SU-DHL-6 (cell line): ENCODE data around the gene GABBR1.
A peak's percentile ranks its signal among the peaks of the same experiment; 100 is the strongest.

Experiments
- H2AFZ ChIP-seq: fragments of 200-600 bp; sonication (generic); 2 replicates; pipeline ENCODE4 v1.6.1; 2014; ENCODE audit warnings: low read depth, mild to moderate bottlenecking, moderate library complexity, mixed read lengths, antibody characterized with exemption, low read length; ENCODE audit not compliant: severe bottlenecking
- H3F3A ChIP-seq: fragments of 200-600 bp; shearing (Covaris generic); 2 replicates; pipeline ENCODE4 v1.6.0; 2016; ENCODE audit warnings: antibody characterized with exemption, mild to moderate bottlenecking; ENCODE audit not compliant: insufficient read depth
- H3K27ac ChIP-seq: fragments of 200-600 bp; sonication (generic); 2 replicates; pipeline ENCODE4 v1.5.1; 2016; ENCODE audit warnings: low read depth, mild to moderate bottlenecking, low read length, moderate library complexity, mixed read lengths
- H3K27me3 ChIP-seq: fragments of 200-600 bp; sonication (generic), shearing (Covaris generic); 2 replicates; pipeline ENCODE4 v1.6.0; 2014; ENCODE audit warnings: mild to moderate bottlenecking, low read length
- H3K36me3 ChIP-seq: fragments of 200-600 bp; sonication (generic); 2 replicates; pipeline ENCODE4 v1.6.1; 2014; ENCODE audit warnings: mild to moderate bottlenecking, low read length, mixed read lengths
- H3K4me2 ChIP-seq: fragments of 300-600, 200-600 bp; shearing (Covaris generic), sonication (generic); 2 replicates; pipeline ENCODE4 v1.6.0; 2014; ENCODE audit warnings: low read length, low read depth, mild to moderate bottlenecking; ENCODE audit not compliant: poor library complexity, severe bottlenecking
- H3K4me3 ChIP-seq: fragments of 200-600 bp; sonication (generic); 2 replicates; pipeline ENCODE4 v1.5.1; 2014; ENCODE audit warnings: antibody characterized with exemption, low read length, mild to moderate bottlenecking, mixed read lengths; ENCODE audit not compliant: insufficient read depth, poor library complexity, severe bottlenecking
- H3K79me2 ChIP-seq: fragments of 200-600 bp; sonication (generic); 2 replicates; pipeline ENCODE4 v1.6.1; 2014; ENCODE audit warnings: mild to moderate bottlenecking, low read length, moderate library complexity; ENCODE audit not compliant: insufficient read depth
- H3K9ac ChIP-seq: fragments of 200-600 bp; sonication (generic); 2 replicates; pipeline ENCODE4 v1.7.0; 2014; ENCODE audit warnings: mild to moderate bottlenecking, low read length
- H3K9me2 ChIP-seq: fragments of 200-600 bp; sonication (generic); replicated peaks from 2 replicates; pipeline ENCODE4 v1.6.1; 2014; ENCODE audit warnings: low read length; ENCODE audit not compliant: insufficient read depth
- H3K9me3 ChIP-seq: fragments of 200-600 bp; sonication (generic); 2 replicates; pipeline ENCODE4 v1.6.1; 2014; ENCODE audit warnings: low read length, mixed read lengths; ENCODE audit not compliant: insufficient read depth
- H4K20me1 ChIP-seq: fragments of 200-600 bp; sonication (generic); 2 replicates; pipeline ENCODE4 v1.6.1; 2014; ENCODE audit warnings: low read depth, mild to moderate bottlenecking, antibody characterized with exemption, low read length, moderate library complexity, mixed read lengths
- CTCF ChIP-seq: fragments of 200-600 bp; sonication (generic); IDR thresholded peaks from one replicate; pipeline ENCODE4 v1.5.1; 2017; ENCODE audit warnings: antibody characterized with exemption, mild to moderate bottlenecking, low read length, moderate library complexity; ENCODE audit not compliant: insufficient read depth, poor library complexity, severe bottlenecking
- EZH2phosphoT487 ChIP-seq: fragments of 200-600 bp; sonication (generic), shearing (Covaris generic); conservative IDR thresholded peaks from 2 replicates; pipeline ENCODE4 v1.6.1; 2018; ENCODE audit warnings: mild to moderate bottlenecking, antibody characterized with exemption, low read length, moderate library complexity, mixed read lengths

Gene GABBR1

GRCh38 chr6:29591677-29592076, 41.3 kb downstream of the GABBR1 start:
- H3K36me3 ChIP-seq = no peaks in the 10 kb centered on the region
- no peaks in the 10 kb centered on the region for H3F3A ChIP-seq
- no peak overlapping the region for H3K9ac ChIP-seq
- H3K27ac ChIP-seq = no peak overlapping the region
- TF ChIP-seq EZH2phosphoT487 = no peak
- TF ChIP-seq CTCF = no peak
- no peak overlapping the region for H3K4me2 ChIP-seq
- no peaks in the 10 kb centered on the region for H3K79me2 ChIP-seq
- no peak overlapping the region for H3K4me3 ChIP-seq
- H4K20me1 ChIP-seq = no peaks in the 10 kb centered on the region
- no peaks in the 10 kb centered on the region for H3K9me3 ChIP-seq
- no peaks in the 10 kb centered on the region for H3K9me2 ChIP-seq
- H3K27me3 ChIP-seq = no peaks in the 10 kb centered on the region
- H2AFZ ChIP-seq = no peak overlapping the region

DNA sequence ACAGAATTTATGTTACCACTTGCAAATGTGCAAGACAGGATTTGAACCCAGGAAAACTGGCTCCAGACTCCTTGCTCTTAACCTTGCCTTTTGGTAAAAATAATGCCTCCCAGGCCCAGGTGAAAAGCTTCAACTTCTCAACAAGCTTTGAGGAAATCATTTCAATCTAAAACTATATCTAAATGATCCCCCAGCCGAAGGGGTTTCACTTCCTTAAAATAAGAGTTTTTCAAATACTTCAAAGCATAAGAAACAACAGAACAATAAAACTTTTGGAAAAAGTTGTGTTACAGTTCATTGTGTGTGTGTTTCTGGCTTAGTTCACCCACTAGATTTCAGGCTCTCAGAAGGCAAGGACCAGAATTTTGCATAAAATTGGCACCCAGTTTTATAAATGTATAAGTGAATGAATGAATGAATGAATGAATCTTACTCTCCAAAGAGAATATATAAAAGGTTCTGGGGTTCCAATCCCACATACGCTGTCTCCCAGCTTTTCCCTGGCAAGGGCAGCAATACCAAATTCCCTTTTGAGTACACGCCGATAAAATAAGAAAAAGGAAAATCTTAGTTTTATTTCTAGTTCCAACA, 42.7 kb downstream of the GABBR1 start:
- H3F3A ChIP-seq = no peaks in the 10 kb centered on the region
- no peak overlapping the region for H3K9ac ChIP-seq
- TF ChIP-seq EZH2phosphoT487 (no peak), CTCF (no peak)
- no peaks in the 10 kb centered on the region for H3K9me3 ChIP-seq
- H3K36me3 ChIP-seq = no peaks in the 10 kb centered on the region
- no peak overlapping the region for H2AFZ ChIP-seq
- H3K27me3 ChIP-seq = no peaks in the 10 kb centered on the region
- H3K4me2 ChIP-seq = no peak overlapping the region
- H4K20me1 ChIP-seq = no peaks in the 10 kb centered on the region
- H3K79me2 ChIP-seq = no peaks in the 10 kb centered on the region
- H3K27ac ChIP-seq = no peak overlapping the region
- no peak overlapping the region for H3K4me3 ChIP-seq
- no peaks in the 10 kb centered on the region for H3K9me2 ChIP-seq

GRCh38 chr6:29589423-29590048, 43.4 kb downstream of the GABBR1 start:
- Histone ChIP-seq H3K79me2 (no peaks in the 10 kb centered on the region), H3K4me2 (no peak overlapping the region), H3K9ac (no peak overlapping the region), H3K9me2 (no peaks in the 10 kb centered on the region), H3K36me3 (no peaks in the 10 kb centered on the region), H3K27ac (no peak overlapping the region), H3F3A (no peaks in the 10 kb centered on the region), H2AFZ (no peak overlapping the region), H3K27me3 (no peaks in the 10 kb centered on the region), H4K20me1 (no peaks in the 10 kb centered on the region), H3K4me3 (no peak overlapping the region), H3K9me3 (no peaks in the 10 kb centered on the region)
- TF ChIP-seq EZH2phosphoT487 (no peak), CTCF (peak; percentile 96)
